Ammon's horn (tissue), 1 donor: ENCODE data around the gene CABLES1.

Experiments used
- DNase-seq: peaks from one replicate; pipeline ENCODE4 v3.0.0-alpha.2; 2016; ENCODE audit warnings: low spot score

CABLES1 gene

GRCh38 chr18:23191232-23191631 is 55.9 kb downstream of the CABLES1 start:
- DNase-seq, result no peak

- no peak for DNase-seq
Measured at GRCh38 chr18:23193742-23194141, 58.5 kb downstream of the CABLES1 start.

DNA sequence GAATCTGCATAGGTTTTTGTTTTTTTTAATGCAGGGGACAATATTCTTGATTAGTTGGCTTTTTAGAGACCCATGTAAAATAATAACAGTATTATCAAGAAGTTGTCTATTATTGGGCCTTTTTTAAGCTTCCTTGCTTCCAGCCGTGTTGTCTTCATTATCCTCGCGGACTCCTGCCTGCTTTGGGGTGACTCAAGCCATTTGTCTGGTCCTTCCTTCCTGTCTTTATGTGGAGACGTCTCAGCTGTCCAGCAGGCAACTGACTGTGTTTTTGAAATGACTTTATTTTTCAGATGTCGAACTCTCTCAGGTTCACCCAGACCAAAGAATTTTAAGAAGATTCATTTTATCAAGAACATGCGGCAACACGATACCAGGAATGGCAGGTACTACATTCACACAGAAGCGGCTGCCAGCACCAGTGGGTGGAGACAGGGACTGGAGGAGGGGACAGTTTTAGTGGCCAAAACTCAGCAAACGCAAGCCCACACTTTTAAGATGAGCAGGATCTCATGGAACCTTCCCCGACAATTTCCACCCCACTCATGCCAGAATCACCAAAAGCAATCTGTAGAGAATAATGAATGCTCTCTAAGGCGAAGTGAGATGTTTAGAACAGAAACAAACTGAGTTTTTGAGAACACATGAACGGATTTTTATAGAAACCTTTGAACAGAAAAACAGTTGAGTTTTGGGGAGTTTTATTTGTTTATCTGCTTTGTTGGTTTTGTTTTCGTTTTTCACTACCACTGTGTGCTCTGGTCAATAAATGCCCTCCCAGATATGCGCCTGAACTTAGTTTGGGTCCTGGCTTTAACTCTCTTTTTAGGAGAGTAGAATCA is 59.1 kb downstream of the CABLES1 start:
- no peak for DNase-seq

GRCh38 chr18:23194997-23195957 is 60.0 kb downstream of the CABLES1 start:
- DNase-seq, result no peak

- no peak for DNase-seq
Measured at GRCh38 chr18:23196119-23197007, 61.1 kb downstream of the CABLES1 start.

DNA sequence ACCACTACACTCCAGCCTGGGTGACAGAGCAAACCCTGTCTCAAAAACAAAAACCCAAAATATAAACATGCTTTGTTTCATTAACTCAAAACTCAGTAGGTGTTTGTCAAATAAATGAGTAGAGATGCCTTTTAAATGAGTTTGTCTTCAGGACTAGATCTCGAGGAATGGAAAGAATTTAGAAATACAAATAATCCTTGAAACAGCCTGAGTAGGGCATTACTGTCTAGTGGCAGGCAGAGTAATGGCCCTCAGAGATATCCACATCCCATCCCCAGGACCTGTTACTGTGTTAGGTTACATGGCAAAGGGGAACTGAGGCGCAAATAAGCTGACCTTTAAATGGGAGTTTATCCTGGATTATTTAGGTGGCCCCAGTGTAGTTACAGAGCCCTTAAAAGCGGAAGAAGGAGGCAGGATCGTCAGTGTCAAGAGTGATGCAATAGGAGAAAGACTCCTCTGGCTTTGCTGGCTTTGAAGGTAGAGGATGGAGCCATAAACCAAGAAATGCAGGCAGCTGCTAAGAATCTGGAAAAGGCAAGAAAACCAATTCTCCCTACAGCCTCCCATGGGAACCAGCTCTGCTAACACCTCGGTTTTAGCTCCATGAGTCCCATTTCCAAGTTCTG is 63.0 kb downstream of the CABLES1 start:
- DNase-seq, result no peak

DNA sequence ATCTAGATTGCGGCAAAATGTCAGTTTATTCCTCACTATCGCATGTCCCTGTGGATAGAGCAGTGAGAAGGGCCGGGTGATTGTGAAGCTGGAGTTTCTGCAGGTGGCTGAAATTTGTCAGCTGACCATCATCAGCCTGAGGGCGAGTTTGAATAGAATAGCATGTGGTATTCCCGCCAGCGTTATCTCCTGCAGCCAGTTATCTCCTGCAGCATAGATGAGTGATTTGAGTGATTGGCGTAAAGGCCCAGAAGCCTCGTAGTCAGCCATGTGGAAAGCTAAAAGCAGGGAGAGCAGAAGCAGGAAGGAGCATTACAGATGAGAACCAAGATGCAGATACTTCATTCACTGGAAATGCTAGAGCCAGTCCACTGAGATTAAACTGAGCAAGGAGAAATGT is 65.5 kb downstream of the CABLES1 start:
- no peak for DNase-seq

DNA sequence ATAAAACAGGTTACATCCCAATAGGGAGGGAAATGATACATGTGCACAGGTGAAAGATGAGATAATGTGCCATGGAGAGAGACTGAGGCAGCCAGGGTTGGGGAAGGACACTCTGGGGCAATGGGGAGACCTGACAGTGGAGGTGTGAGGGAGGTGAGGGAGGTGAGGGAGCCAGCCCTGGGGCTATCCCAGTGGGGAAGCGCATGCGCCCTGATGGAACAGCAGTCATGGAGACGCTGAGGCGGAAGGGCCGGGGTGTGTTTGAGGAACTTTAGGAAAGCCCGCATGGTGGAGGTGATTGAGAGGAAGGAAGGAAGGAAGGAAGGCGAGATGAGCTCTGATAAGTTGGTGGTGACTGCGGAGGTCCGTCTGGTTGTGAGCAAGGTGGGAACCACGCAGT is 66.5 kb downstream of the CABLES1 start:
- no peak for DNase-seq

DNA sequence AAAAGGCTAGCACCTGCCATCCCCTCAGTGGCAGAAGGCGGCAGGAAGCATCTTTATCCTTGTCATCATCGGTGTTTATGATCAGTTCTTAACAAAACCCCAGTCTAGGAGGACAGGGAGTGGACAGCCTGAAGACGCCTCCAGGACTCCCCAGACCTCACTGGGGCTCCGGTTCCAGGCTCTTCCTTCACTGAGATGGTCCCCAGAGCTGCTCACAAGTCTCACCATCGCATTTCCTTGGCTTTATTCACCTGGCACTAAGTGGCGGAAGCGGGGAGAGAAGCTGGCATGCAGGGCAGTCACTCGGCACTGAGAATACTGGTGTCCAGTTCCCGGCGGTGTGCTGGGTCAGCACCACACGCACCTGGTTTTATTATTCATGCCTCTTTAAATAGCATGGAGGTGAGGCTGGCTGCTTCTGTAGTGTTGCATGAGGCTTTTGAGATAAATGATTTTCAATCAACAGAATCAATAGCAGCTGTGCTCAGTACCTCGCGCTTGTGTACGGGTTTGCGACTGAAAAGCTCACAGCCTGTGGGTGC is 68.7 kb downstream of the CABLES1 start:
- DNase-seq, result no peak

DNA sequence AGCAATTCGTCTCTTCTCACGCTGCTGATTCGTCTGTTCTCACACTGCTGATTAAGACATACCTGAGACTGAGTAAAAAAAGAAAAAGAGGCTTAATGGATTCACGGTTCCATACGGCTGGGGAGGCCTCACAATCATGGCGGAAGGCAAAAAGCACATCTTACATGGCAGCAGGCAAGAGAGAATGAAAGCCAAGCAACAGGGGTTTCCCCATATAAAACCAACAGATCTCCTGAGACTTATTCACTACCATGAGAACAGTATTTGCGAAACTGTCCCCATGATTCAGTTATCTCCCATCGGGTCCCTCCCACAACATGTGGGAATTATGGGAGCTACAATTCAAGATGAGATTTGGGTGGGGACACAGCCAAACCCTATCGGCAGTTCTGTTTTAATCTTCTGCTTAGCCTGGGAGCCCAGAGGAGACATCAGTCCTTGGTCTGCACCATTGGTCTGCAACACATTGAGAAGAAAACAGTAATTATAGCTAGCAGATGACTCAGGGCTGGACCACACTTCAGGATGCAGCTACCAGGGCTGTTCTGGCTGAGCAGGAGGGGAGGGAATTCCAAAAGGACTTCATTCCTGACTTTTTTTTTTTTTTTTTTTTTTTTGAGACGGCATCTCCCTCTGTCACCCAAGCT is 69.4 kb downstream of the CABLES1 start:
- no peak for DNase-seq

DNA sequence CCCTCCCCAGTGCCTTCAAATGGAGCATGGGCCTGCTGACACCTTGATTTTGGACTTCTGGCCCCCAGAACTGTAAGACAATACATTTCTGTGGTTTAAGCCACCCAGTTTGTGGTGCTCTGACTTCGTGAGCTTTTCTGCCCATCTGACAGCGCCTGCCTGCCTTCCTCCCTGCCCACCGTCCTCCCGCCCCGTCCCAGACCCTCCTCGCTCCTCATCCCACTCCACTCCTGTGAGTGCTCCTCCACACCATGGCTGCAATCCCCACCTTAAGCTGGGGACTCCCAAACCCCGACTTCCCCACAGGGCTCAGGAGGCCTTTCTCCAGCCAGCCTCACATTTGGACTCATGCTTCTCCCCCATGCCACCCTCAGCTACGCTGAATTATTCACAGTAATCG is 70.7 kb downstream of the CABLES1 start:
- no peak for DNase-seq

DNA sequence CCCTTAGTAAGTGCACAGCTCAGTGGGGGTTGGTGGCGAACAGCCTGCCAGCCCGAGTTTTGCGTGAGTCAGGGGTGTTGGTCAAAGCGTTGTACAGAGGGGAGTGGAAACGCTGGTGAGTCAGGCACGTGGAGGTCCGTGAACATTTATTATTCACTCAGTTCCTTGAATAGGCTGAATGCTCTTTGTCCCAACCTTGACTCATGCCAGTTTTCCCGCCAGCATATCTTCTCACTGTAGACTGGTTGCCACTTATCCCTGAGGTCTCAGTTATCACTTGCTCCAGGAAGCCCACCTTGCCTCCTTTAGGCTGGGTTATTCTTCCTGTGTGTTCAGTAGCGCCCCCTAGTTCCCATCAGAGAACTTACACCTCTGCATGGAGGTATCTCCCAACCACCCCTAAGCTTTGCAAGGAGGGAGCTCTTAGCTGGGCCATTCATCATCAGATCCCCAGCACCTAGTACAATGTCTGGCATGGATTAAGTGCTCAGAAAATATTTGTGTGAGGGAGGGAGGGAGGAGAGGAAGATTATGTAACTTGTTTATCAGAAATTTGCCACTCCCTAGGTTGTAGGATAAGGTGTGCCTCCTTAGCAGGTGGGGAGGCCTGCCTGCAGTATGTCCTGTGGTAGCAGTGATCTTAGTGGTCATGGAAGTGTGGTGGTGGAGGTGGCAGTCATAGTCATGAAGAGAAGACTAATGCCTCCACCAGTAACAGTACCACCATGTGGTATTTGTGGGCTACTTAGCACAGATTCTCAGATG is 72.1 kb downstream of the CABLES1 start:
- no peak for DNase-seq

DNA sequence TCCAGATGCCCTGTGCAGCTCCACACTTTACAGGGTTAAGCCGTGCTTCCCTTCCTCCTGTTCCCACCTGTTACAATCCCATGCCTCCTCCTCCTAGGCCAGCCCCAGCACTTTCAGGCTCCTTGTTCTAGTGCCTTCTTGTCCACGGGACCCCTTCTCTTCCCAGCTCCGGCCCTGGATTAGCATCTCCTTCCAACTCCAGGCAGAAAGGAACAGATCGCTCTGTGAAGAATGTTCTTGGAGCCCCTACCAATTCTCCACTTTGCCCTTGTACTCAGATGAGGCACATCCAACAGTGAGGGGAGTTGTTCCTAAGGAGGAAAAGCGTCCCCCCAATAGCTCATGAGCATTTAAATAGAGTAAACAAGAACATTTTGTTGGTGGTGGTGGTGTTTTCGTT is 72.7 kb downstream of the CABLES1 start:
- peak; percentile 55 for DNase-seq

DNA sequence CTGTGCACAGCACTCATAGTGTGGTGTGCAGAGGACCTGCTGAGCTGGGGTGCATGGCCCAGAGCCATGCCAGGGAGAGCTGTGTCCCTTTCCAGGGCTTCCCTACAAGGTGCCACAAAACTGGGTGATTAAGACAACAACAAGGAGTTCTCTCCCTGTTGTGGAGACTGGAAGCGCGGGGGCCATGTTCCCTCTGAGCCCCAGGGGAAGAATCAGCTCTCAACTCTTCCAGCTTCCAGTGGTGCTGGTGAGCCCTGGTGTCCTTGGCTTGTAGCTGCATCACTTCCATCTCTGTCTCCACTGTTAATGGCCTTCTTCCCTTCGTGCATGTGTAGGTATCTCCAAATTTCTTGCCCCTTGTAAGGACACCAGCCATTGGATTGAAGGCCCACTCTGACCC is 73.3 kb downstream of the CABLES1 start:
- DNase-seq, result no peak

DNA sequence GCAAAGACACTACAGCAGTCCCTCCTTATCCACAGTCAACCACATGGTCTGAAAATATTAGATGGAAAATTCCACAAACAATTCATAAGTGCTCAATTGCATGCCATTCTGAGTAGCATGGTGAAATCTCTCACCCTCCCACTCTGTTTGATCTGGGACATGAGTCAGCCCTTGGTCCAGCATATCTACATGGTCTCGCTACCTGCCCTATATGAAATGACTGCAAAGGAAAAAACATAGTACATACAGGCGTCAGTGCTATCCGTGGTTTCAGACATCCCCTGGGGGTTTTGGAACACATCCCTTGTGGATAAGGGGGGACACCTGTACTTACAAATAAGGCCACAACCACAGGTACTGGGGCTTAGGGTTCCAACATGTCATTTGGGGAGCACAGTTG is 73.7 kb downstream of the CABLES1 start:
- no peak for DNase-seq

DNA sequence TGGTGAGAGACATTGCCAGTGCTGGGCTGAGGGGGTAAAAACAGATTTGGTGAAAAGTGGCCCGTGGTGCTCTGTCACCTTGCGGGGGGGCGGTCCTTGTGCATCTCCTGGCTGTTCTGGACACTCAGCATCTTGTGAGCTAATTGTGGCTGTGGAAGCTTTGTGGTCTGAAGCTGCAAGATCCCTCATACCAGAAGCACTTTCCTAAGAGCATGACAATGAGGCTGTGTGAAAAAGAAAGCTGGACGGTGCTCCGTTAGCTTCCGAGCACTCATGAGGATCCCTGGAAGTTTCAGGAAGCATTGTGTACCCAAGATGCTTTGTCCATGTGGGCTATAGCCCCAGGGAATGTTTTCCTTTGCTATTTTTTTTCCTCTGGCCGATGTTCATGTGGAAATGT is 74.5 kb downstream of the CABLES1 start:
- DNase-seq, result no peak

GRCh38 chr18:23210526-23210925 is 75.2 kb downstream of the CABLES1 start:
- DNase-seq, result no peak

GRCh38 chr18:23211146-23211545 is 75.9 kb downstream of the CABLES1 start:
- DNase-seq, result no peak

DNA sequence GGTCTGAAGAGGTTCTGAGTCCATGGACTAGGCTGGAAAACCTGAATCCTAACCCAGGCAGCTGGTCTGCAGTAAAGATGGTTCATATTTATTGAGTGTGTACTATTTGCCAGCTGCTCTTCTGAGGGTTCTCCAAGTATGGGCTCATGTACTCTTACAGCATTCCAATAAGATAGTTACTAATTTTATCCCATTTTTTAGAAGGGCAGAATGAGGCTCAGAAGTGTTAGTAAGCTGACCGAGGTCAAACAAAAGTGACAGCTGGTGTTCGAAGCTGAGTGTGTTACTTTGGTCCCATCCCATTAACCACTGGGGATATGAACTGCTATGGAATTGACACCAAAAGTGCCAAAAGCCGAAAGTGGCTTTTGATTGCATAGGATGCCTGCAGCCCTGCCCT is 76.9 kb downstream of the CABLES1 start:
- DNase-seq, result no peak

DNA sequence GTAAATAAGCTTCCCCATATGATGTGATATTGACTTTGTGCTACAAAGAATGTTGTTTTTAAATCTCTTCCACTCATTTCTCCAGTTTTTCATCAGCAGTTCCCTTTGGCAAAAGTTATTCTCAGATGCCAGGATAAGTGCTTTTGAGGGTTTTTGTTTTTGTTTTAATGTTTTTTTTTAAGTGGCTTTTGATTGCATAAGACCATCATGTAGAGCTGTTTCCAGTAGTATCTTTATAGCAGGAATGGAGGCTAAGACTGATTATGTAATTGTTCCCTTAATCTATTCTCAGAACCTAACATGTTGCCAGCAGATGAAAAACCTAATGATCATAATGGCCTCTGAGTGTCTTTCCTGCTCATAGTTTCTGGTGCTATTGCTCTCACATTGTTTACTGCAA is 77.9 kb downstream of the CABLES1 start:
- DNase-seq, result no peak
